Measurements from ENCODE around the gene NLGN4X.
"Not testable (repeated sequence)": the region's sequence is repeated elsewhere in the genome, so short reads cannot be mapped to it uniquely, and the experiment has no call there.

NLGN4X gene

GRCh38 chrX:6002056-6002455 lies 226.6 kb downstream of the NLGN4X start:
- no peak for DNase-seq

GRCh38 chrX:5998901-5999300 lies 229.8 kb downstream of the NLGN4X start:
- no peak for DNase-seq

- DNase-seq, result no peak
Observed at GRCh38 chrX:5998456-5998855, 230.2 kb downstream of the NLGN4X start.

- no peak for DNase-seq
Observed at GRCh38 chrX:5991393-5991792, 237.3 kb downstream of the NLGN4X start.

GRCh38 chrX:5979338-5979737 lies 249.3 kb downstream of the NLGN4X start:
- no peak for DNase-seq

- no peak for DNase-seq
Observed at GRCh38 chrX:5976332-5976731, 252.3 kb downstream of the NLGN4X start.

- no peak for DNase-seq
Observed at GRCh38 chrX:5971300-5971699, 257.4 kb downstream of the NLGN4X start.

- no peak for DNase-seq
Observed at GRCh38 chrX:5965406-5965805, 263.3 kb downstream of the NLGN4X start.

- DNase-seq, result no peak
Observed at GRCh38 chrX:5959286-5959685, 269.4 kb downstream of the NLGN4X start.

GRCh38 chrX:5958523-5958922 lies 270.1 kb downstream of the NLGN4X start:
- no peak for DNase-seq

- DNase-seq, result no peak
Observed at GRCh38 chrX:5957506-5957905, 271.2 kb downstream of the NLGN4X start.

- no peak for DNase-seq
Observed at GRCh38 chrX:5936438-5936837, 292.2 kb downstream of the NLGN4X start.

GRCh38 chrX:5928224-5928623 lies 300.4 kb downstream of the NLGN4X start:
- DNase-seq, result no peak

- no peak for DNase-seq
Observed at GRCh38 chrX:5916945-5917344, 311.7 kb downstream of the NLGN4X start.

GRCh38 chrX:5915783-5916182 lies 312.9 kb downstream of the NLGN4X start:
- no peak for DNase-seq

GRCh38 chrX:5907207-5907606 lies 321.5 kb downstream of the NLGN4X start:
- no peak for DNase-seq

- not testable (repeated sequence) for DNase-seq
Observed at GRCh38 chrX:5903586-5904190, 325.0 kb downstream of the NLGN4X start.

- no peak for DNase-seq
Observed at GRCh38 chrX:5898463-5898862, 330.2 kb downstream of the NLGN4X start.

- DNase-seq, result no peak
Observed at GRCh38 chrX:5891378-5891777, 337.3 kb downstream of the NLGN4X start.

GRCh38 chrX:5876984-5877596 lies 351.6 kb downstream of the NLGN4X start:
- DNase-seq, result peak; percentile 4 to 38

- no peak for DNase-seq
Observed at GRCh38 chrX:5870238-5870637, 358.4 kb downstream of the NLGN4X start.

- DNase-seq, result no peak
Observed at GRCh38 chrX:5869786-5870185, 358.9 kb downstream of the NLGN4X start.

GRCh38 chrX:5867778-5868177 lies 360.9 kb downstream of the NLGN4X start:
- no peak for DNase-seq

- no peak for DNase-seq
Observed at GRCh38 chrX:5857232-5857631, 371.4 kb downstream of the NLGN4X start.

GRCh38 chrX:5852941-5853340 lies 375.7 kb downstream of the NLGN4X start:
- no peak for DNase-seq

Measured in inflammatory macrophage treated with lipopolysaccharide for 1 hour (primary cell).